HepG2 (cell line): ENCODE data around the gene B3GAT3. TPM values are rescaled to one million over a fixed set of nuclear protein-coding genes. Genes with fewer than 3 reads are reported as not detected.
A peak's percentile ranks its signal among the peaks of the same experiment; 100 is the strongest.

Source experiments
- GATA4 ChIP-seq: sonication (generic); IDR thresholded peaks from 2 replicates; pipeline ENCODE4 v1.6.1; 2016; ENCODE audit warnings: antibody characterized with exemption, low read depth, borderline replicate concordance
- ISL2 ChIP-seq: sonication (generic); formaldehyde crosslinking; IDR thresholded peaks from 2 replicates; pipeline ENCODE4 v1.5.0; 2020; ENCODE audit warnings: missing genetic modification reagents
- MEIS2 ChIP-seq: sonication (generic); formaldehyde crosslinking; IDR thresholded peaks from 2 replicates; pipeline ENCODE4 v1.9.0; 2021; ENCODE audit warnings: mild to moderate bottlenecking, missing genetic modification reagents
- NFATC3 ChIP-seq: sonication (generic); formaldehyde crosslinking; IDR thresholded peaks from 2 replicates; pipeline ENCODE4 v1.5.1; 2020; ENCODE audit warnings: mild to moderate bottlenecking, missing genetic modification reagents
- PCBP1 ChIP-seq: fragments of 200-400 bp; formaldehyde crosslinking; IDR thresholded peaks from 2 replicates; pipeline ENCODE4 v1.6.1; 2017; ENCODE audit warnings: mild to moderate bottlenecking, low read depth, low read length, borderline replicate concordance
- RBM22 ChIP-seq: fragments of 200-400 bp; formaldehyde crosslinking; optimal IDR thresholded peaks from 2 replicates; pipeline ENCODE3; 2017; ENCODE audit warnings: mild to moderate bottlenecking, low read length, moderate library complexity
- SIX1 ChIP-seq: sonication (generic); formaldehyde crosslinking; IDR thresholded peaks from 2 replicates; pipeline ENCODE4 v1.4.0; 2020; ENCODE audit warnings: missing genetic modification reagents, borderline replicate concordance
- TBL1XR1 ChIP-seq: fragments of 150-350 bp; IDR thresholded peaks from 2 replicates; pipeline ENCODE4 v1.6.1; 2014; ENCODE audit warnings: borderline replicate concordance, low read length; ENCODE audit not compliant: partially characterized antibody
- TP53 ChIP-seq: sonication (generic); formaldehyde crosslinking; conservative IDR thresholded peaks from 2 replicates; pipeline ENCODE4 v1.4.0; 2020; ENCODE audit warnings: missing genetic modification reagents
- ZNF703 ChIP-seq: sonication (generic); formaldehyde crosslinking; IDR thresholded peaks from 2 replicates; pipeline ENCODE4 v1.5.1; 2020; ENCODE audit warnings: missing genetic modification reagents, mild to moderate bottlenecking, moderate library complexity, borderline replicate concordance
- ZNF713 ChIP-seq: sonication (generic); formaldehyde crosslinking; IDR thresholded peaks from 2 replicates; pipeline ENCODE4 v1.4.0; 2020; ENCODE audit warnings: mild to moderate bottlenecking, missing genetic modification reagents
- ZNF737 ChIP-seq: sonication (generic); formaldehyde crosslinking; IDR thresholded peaks from 2 replicates; pipeline ENCODE4 v1.5.0; 2020; ENCODE audit warnings: missing genetic modification reagents, mild to moderate bottlenecking, borderline replicate concordance
- ZNF749 ChIP-seq: sonication (generic); formaldehyde crosslinking; IDR thresholded peaks from 2 replicates; pipeline ENCODE4 v1.8.0; 2022; ENCODE audit warnings: mild to moderate bottlenecking, missing genetic modification reagents, moderate library complexity, borderline replicate concordance
- ZNF772 ChIP-seq: sonication (generic); formaldehyde crosslinking; IDR thresholded peaks from 2 replicates; pipeline ENCODE4 v1.5.0; 2020; ENCODE audit warnings: mild to moderate bottlenecking, missing genetic modification reagents
- ZNF775 ChIP-seq: sonication (generic); formaldehyde crosslinking; IDR thresholded peaks from 2 replicates; pipeline ENCODE4 v1.4.0; 2020; ENCODE audit warnings: missing genetic modification reagents, mild to moderate bottlenecking, moderate library complexity, borderline replicate concordance
- polyA plus RNA-seq, 8 experiments: library from polyadenylated mRNA; depleted of rRNA in 3 of 8; stranded (reverse) in 7 of 8; unstranded in 1 of 8; fragments of >200 nt; fragmentation: Illumina TruSeq in 4 of 8; extraction: Trizol in 4 of 8; gene quantifications; 2 replicates each; pipeline versions ENCODE4 v1.2.1 to v1.2.3, GENCODE V29; 2011 to 2016; ENCODE audit warnings: low read depth in 4 of 8, missing spikeins in 1 of 8, mixed read lengths in 1 of 8; ENCODE audit not compliant: insufficient read depth in 1 of 8
- total RNA-seq, 5 experiments: library from RNA; depleted of rRNA; stranded (reverse); fragments of >200 nt; fragmentation: Illumina TruSeq; extraction: Trizol; gene quantifications; 2 replicates each; pipeline ENCODE4 v1.2.3, GENCODE V29; 2016; ENCODE audit warnings: low read depth in 1 of 5
- TF ChIP-seq, protein P1 (sequence below): sonication (generic); formaldehyde crosslinking; IDR thresholded peaks from 2 replicates; pipeline ENCODE4 v1.5.1; 2020; ENCODE audit warnings: mild to moderate bottlenecking, missing genetic modification reagents
- TF ChIP-seq, protein P2 (sequence below): sonication (generic); formaldehyde crosslinking; IDR thresholded peaks from 2 replicates; pipeline ENCODE4 v1.8.1; 2023; ENCODE audit warnings: mild to moderate bottlenecking, inconsistent platforms, moderate library complexity, missing genetic modification reagents, borderline replicate concordance
- TF ChIP-seq, protein P3 (sequence below): sonication (generic); formaldehyde crosslinking; IDR thresholded peaks from 2 replicates; pipeline ENCODE4 v1.9.0; 2021; ENCODE audit warnings: missing genetic modification reagents, mild to moderate bottlenecking, borderline replicate concordance
- TF ChIP-seq, protein P4 (sequence below): sonication (generic); formaldehyde crosslinking; IDR thresholded peaks from 2 replicates; pipeline ENCODE4 v1.4.0; 2020; ENCODE audit warnings: missing genetic modification reagents, borderline replicate concordance

Gene B3GAT3
- total and polyA plus RNA-seq, 2 of the 13 experiments (the other 11 are each of a cell fraction or from before 2014, with no cell fraction given), result 21.3 to 26.1 TPM

DNA sequence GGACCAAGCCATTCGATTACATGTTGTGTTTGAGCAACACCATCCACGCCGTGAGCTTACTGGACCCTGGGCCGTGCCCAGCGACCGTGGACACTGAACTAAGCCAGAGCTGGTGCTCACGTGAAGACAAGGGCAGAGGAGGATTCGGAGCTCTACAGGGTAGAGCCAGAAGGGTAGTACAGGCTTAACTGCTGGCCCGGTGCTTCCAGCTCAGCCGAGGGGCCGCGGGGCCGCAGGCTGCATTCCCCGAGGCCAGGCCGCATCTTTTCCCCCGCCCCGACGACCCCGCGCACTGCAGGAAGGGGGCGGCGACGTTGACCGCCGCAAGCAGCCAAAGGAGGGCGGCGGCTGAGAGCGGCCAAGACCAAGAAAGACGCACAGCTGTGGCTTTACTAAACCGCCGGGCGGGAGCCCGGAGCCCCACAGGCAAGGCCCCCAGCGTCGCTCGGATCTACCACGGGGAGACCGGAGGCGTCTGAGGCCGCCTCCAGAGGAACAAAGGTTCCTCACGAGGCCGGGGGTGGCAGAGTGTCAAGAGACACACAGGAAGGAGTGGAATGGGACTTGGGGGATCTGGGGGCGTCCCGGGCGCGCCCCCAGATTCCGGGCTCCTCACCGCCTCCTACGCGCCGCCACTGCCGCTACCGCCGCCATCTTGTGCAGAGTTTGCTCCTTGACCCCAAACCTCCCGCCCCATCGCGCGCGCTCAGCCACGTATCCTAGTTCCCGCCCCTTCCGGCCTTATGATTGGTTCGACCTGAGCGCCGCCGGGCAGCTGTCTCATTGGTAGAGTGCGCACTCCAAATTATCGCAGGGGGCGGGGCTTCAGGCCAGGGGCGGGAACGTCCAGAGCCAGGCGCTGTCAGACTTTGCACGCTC is 24.4 kb upstream of the B3GAT3 start, which contains the start of gene GANAB (continued):
- no peak for TF ChIP-seq ZNF775 (CRISPR knock-in tag)
- peak; percentile 26; the same call in 1 of the 2 replicates for TF ChIP-seq ZNF772 (CRISPR knock-in tag)
- TF ChIP-seq ZNF703 (CRISPR knock-in tag), result no peak
- TF ChIP-seq, protein P1, sequence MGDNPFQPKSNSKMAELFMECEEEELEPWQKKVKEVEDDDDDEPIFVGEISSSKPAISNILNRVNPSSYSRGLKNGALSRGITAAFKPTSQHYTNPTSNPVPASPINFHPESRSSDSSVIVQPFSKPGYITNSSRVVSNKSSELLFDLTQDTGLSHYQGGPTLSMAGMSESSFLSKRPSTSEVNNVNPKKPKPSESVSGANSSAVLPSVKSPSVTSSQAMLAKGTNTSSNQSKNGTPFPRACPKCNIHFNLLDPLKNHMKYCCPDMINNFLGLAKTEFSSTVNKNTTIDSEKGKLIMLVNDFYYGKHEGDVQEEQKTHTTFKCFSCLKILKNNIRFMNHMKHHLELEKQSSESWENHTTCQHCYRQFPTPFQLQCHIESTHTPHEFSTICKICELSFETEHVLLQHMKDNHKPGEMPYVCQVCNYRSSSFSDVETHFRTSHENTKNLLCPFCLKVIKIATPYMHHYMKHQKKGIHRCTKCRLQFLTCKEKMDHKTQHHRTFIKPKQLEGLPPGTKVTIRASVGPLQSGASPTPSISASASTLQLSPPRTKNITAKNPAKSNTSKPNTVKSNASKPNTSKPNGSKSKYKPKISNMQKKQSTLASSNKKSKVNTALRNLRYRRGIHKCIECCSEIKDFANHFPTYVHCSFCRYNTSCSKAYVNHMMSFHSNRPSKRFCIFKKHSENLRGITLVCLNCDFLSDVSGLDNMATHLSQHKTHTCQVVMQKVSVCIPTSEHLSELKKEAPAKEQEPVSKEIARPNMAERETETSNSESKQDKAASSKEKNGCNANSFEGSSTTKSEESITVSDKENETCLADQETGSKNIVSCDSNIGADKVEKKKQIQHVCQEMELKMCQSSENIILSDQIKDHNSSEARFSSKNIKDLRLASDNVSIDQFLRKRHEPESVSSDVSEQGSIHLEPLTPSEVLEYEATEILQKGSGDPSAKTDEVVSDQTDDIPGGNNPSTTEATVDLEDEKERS (CRISPR knock-in tag), result peak; percentile 35; the same call in 1 of the 2 replicates
- no peak; the same call in 1 of the 2 replicates for TF ChIP-seq MEIS2
- TF ChIP-seq ZNF737 (CRISPR knock-in tag), result no peak
- peak; percentile 75; the same call in 1 of the 2 replicates for TF ChIP-seq PCBP1
- TF ChIP-seq, protein P2, sequence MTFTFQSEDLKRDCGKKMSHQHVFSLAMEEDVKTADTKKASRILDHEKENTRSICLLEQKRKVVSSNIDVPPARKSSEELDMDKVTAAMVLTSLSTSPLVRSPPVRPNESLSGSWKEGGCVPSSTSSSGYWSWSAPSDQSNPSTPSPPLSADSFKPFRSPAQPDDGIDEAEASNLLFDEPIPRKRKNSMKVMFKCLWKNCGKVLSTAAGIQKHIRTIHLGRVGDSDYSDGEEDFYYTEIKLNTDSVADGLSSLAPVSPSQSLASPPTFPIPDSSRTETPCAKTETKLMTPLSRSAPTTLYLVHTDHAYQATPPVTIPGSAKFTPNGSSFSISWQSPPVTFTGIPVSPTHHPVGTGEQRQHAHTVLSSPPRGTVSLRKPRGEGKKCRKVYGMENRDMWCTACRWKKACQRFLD (CRISPR knock-in tag), result no peak; the same call in 1 of the 2 replicates
- TF ChIP-seq RBM22, result peak; percentile 69
- no peak for TF ChIP-seq NFATC3 (CRISPR knock-in tag)
- TF ChIP-seq ZNF713 (CRISPR knock-in tag), result no peak
- peak; percentile 16; the same call in 1 of the 2 replicates for TF ChIP-seq GATA4
- TF ChIP-seq TP53 (CRISPR knock-in tag), result no peak
- 0 out of 2 replicates have a peak, but pooled peaks have one; percentile 13 for TF ChIP-seq ISL2 (CRISPR knock-in tag)
- TF ChIP-seq SIX1 (CRISPR knock-in tag), result no peak
- no peak for TF ChIP-seq ZNF749 (CRISPR knock-in tag)
- TF ChIP-seq TBL1XR1, result no peak
- TF ChIP-seq, protein P3, sequence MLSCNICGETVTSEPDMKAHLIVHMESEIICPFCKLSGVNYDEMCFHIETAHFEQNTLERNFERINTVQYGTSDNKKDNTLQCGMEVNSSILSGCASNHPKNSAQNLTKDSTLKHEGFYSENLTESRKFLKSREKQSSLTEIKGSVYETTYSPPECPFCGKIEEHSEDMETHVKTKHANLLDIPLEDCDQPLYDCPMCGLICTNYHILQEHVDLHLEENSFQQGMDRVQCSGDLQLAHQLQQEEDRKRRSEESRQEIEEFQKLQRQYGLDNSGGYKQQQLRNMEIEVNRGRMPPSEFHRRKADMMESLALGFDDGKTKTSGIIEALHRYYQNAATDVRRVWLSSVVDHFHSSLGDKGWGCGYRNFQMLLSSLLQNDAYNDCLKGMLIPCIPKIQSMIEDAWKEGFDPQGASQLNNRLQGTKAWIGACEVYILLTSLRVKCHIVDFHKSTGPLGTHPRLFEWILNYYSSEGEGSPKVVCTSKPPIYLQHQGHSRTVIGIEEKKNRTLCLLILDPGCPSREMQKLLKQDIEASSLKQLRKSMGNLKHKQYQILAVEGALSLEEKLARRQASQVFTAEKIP (CRISPR knock-in tag), result no peak
- TF ChIP-seq, protein P4, sequence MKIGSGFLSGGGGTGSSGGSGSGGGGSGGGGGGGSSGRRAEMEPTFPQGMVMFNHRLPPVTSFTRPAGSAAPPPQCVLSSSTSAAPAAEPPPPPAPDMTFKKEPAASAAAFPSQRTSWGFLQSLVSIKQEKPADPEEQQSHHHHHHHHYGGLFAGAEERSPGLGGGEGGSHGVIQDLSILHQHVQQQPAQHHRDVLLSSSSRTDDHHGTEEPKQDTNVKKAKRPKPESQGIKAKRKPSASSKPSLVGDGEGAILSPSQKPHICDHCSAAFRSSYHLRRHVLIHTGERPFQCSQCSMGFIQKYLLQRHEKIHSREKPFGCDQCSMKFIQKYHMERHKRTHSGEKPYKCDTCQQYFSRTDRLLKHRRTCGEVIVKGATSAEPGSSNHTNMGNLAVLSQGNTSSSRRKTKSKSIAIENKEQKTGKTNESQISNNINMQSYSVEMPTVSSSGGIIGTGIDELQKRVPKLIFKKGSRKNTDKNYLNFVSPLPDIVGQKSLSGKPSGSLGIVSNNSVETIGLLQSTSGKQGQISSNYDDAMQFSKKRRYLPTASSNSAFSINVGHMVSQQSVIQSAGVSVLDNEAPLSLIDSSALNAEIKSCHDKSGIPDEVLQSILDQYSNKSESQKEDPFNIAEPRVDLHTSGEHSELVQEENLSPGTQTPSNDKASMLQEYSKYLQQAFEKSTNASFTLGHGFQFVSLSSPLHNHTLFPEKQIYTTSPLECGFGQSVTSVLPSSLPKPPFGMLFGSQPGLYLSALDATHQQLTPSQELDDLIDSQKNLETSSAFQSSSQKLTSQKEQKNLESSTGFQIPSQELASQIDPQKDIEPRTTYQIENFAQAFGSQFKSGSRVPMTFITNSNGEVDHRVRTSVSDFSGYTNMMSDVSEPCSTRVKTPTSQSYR (CRISPR knock-in tag), result 0 out of 2 replicates have a peak, but pooled peaks have one; percentile 13
